K562 (cell line): ENCODE data around the gene HP1BP3.

Experiments
- CTCF ChIP-seq, 3 experiments: IDR thresholded peaks in 2 of 3; conservative IDR thresholded peaks in 1 of 3; 2 replicates each; pipeline ENCODE4 v1.5.1; 2011 to 2012; ENCODE audit warnings: low read length in 3 of 3, mild to moderate bottlenecking in 3 of 3, control low read depth in 2 of 3, improper control_type of control experiment in 1 of 3, inconsistent platforms in 1 of 3, low read depth in 1 of 3, mixed read lengths in 1 of 3, moderate library complexity in 1 of 3; ENCODE audit not compliant: insufficient read depth in 2 of 3
- ELK1 ChIP-seq: sonication (generic); formaldehyde crosslinking; IDR thresholded peaks from 2 replicates; pipeline ENCODE4 v1.8.1; 2022; ENCODE audit warnings: missing genetic modification reagents
- GATAD2B ChIP-seq: fragments of 450-650 bp; IDR thresholded peaks from 2 replicates; pipeline ENCODE4 v1.6.1; 2017; ENCODE audit warnings: mild to moderate bottlenecking, borderline replicate concordance
- HMG20B ChIP-seq: fragments of 250-450 bp; sonication (Bioruptor Pico); IDR thresholded peaks from 2 replicates; pipeline ENCODE4 v1.5.0; 2021; ENCODE audit warnings: mild to moderate bottlenecking
- POLR2A ChIP-seq: fragments of 450-650 bp; conservative IDR thresholded peaks from 2 replicates; pipeline ENCODE4 v1.6.1; 2016
- RFX5 ChIP-seq: IDR thresholded peaks from 2 replicates; pipeline ENCODE4 v1.6.1; 2011; ENCODE audit warnings: low read depth, mild to moderate bottlenecking, improper control_type of control experiment, low read length
- SRSF7 ChIP-seq: fragments of 200-400 bp; formaldehyde crosslinking; optimal IDR thresholded peaks from 2 replicates; pipeline ENCODE3; 2017; ENCODE audit warnings: mild to moderate bottlenecking, low read depth, low read length

GRCh38 chr1:20728371-20729154 lies 58.5 kb downstream of the HP1BP3 start:
- TF ChIP-seq CTCF (IDR thresholded peaks at IDR 0.05 in 2 of 3, conservative IDR thresholded peaks at IDR 0.05 in 1 of 3; ENCODE audit: insufficient read depth in 2 of 3, low read depth in 1 of 3, low read length in 3 of 3) (no peak; a peak in 1 of 6 replicates), HMG20B (CRISPR knock-in tag) (no peak), GATAD2B (no peak), ELK1 (no peak), POLR2A (no peak), SRSF7 (no peak), RFX5 (no peak)
